HEK293 (cell line): ENCODE results near the gene CISD1.

ENCODE experiments used
- GLI4 ChIP-seq: fragments of 450-650 bp; formaldehyde crosslinking; IDR thresholded peaks from 2 replicates; pipeline ENCODE4 v1.5.1; 2016; ENCODE audit warnings: missing biosample characterization, missing genetic modification characterization
- KLF9 ChIP-seq: fragments of 450-650 bp; formaldehyde crosslinking; IDR thresholded peaks from 2 replicates; pipeline ENCODE4 v1.5.1; 2016; ENCODE audit warnings: missing biosample characterization, missing genetic modification characterization, low read depth
- RBAK ChIP-seq: fragments of 450-650 bp; formaldehyde crosslinking; IDR thresholded peaks from 2 replicates; pipeline ENCODE4 v1.5.1; 2016; ENCODE audit warnings: missing biosample characterization, missing genetic modification characterization
- WT1 ChIP-seq: fragments of 450-650 bp; formaldehyde crosslinking; IDR thresholded peaks from 2 replicates; pipeline ENCODE4 v1.5.1; 2016; ENCODE audit warnings: missing biosample characterization, missing genetic modification characterization
- YY1 ChIP-seq: fragments of 450-650 bp; formaldehyde crosslinking; IDR thresholded peaks from 2 replicates; pipeline ENCODE4 v1.5.1; 2018; ENCODE audit warnings: missing biosample characterization, missing genetic modification characterization
- ZNF274 ChIP-seq, 2 experiments: fragments of 200-500 bp in 1 of 2; fragments of 450-650 bp in 1 of 2; sonication (Bioruptor generic) in 1 of 2; formaldehyde crosslinking in 1 of 2; IDR thresholded peaks; 2 replicates each; pipeline versions ENCODE4 v1.5.1 to v1.6.1; 2014 to 2016; ENCODE audit warnings: borderline replicate concordance in 1 of 2, inconsistent platforms in 1 of 2, low read length in 1 of 2, missing biosample characterization in 1 of 2, missing genetic modification characterization in 1 of 2
- ZNF629 ChIP-seq: fragments of 450-650 bp; formaldehyde crosslinking; IDR thresholded peaks from 2 replicates; pipeline ENCODE4 v1.5.1; 2017; ENCODE audit warnings: missing biosample characterization, missing genetic modification characterization
- TF ChIP-seq, protein P1 (sequence below): fragments of 450-650 bp; formaldehyde crosslinking; IDR thresholded peaks from 2 replicates; pipeline ENCODE4 v1.5.1; 2016; ENCODE audit warnings: missing biosample characterization, missing genetic modification characterization
- TF ChIP-seq, protein P2 (sequence below): fragments of 450-650 bp; formaldehyde crosslinking; IDR thresholded peaks from 2 replicates; pipeline ENCODE4 v1.5.1; 2016; ENCODE audit warnings: missing biosample characterization, missing genetic modification characterization
- TF ChIP-seq, protein P3 (sequence below): fragments of 450-650 bp; formaldehyde crosslinking; IDR thresholded peaks from 2 replicates; pipeline ENCODE4 v1.5.1; 2017; ENCODE audit warnings: missing biosample characterization, missing genetic modification characterization

DNA sequence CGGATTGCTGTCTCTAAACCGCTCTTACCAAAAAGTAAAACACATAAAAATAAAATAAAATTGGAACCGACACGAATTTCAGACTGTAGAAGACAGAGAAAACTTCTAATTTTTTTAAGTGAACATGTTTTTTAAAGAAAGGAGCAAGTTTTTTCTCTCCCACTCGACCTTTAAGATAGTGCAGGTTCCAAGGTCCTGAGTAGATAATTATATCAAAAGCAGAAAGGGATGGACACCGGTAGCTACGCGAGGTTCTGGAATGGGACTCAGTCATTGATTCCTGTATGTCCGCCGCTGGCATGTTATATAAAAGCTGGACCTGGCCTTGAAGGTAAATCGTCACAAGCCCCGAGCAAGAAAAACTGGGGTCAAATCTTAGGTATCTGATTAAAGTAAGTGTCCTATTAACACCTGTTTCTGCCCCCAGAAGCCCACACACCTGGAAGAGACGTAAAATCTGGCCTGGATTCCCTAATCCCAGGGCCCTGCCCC lies 462 bp upstream of the CISD1 start:
- TF ChIP-seq GLI4 (tag by site-specific recombination) (no peak), KLF9 (tag by site-specific recombination) (no peak), YY1 (tag by site-specific recombination) (peak; percentile 12; the same call in 1 of the 2 replicates), ZNF274 (IDR thresholded peaks at IDR 0.05; ENCODE audit: low read length) (no peak), ZNF274 (tag by site-specific recombination; IDR thresholded peaks at IDR 0.05; ENCODE audit: borderline replicate concordance) (no peak), RBAK (tag by site-specific recombination) (no peak), ZNF629 (tag by site-specific recombination) (no peak), WT1 (tag by site-specific recombination) (0 out of 2 replicates have a peak, but pooled peaks have one; percentile 0)
- TF ChIP-seq, protein P1, sequence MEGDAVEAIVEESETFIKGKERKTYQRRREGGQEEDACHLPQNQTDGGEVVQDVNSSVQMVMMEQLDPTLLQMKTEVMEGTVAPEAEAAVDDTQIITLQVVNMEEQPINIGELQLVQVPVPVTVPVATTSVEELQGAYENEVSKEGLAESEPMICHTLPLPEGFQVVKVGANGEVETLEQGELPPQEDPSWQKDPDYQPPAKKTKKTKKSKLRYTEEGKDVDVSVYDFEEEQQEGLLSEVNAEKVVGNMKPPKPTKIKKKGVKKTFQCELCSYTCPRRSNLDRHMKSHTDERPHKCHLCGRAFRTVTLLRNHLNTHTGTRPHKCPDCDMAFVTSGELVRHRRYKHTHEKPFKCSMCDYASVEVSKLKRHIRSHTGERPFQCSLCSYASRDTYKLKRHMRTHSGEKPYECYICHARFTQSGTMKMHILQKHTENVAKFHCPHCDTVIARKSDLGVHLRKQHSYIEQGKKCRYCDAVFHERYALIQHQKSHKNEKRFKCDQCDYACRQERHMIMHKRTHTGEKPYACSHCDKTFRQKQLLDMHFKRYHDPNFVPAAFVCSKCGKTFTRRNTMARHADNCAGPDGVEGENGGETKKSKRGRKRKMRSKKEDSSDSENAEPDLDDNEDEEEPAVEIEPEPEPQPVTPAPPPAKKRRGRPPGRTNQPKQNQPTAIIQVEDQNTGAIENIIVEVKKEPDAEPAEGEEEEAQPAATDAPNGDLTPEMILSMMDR: no peak
- TF ChIP-seq, protein P2, sequence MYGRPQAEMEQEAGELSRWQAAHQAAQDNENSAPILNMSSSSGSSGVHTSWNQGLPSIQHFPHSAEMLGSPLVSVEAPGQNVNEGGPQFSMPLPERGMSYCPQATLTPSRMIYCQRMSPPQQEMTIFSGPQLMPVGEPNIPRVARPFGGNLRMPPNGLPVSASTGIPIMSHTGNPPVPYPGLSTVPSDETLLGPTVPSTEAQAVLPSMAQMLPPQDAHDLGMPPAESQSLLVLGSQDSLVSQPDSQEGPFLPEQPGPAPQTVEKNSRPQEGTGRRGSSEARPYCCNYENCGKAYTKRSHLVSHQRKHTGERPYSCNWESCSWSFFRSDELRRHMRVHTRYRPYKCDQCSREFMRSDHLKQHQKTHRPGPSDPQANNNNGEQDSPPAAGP: 0 out of 2 replicates have a peak, but pooled peaks have one; percentile 5
- TF ChIP-seq, protein P3, sequence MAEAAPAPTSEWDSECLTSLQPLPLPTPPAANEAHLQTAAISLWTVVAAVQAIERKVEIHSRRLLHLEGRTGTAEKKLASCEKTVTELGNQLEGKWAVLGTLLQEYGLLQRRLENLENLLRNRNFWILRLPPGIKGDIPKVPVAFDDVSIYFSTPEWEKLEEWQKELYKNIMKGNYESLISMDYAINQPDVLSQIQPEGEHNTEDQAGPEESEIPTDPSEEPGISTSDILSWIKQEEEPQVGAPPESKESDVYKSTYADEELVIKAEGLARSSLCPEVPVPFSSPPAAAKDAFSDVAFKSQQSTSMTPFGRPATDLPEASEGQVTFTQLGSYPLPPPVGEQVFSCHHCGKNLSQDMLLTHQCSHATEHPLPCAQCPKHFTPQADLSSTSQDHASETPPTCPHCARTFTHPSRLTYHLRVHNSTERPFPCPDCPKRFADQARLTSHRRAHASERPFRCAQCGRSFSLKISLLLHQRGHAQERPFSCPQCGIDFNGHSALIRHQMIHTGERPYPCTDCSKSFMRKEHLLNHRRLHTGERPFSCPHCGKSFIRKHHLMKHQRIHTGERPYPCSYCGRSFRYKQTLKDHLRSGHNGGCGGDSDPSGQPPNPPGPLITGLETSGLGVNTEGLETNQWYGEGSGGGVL (tag by site-specific recombination): no peak
